ENCODE results near the gene MEGF6.

DNA sequence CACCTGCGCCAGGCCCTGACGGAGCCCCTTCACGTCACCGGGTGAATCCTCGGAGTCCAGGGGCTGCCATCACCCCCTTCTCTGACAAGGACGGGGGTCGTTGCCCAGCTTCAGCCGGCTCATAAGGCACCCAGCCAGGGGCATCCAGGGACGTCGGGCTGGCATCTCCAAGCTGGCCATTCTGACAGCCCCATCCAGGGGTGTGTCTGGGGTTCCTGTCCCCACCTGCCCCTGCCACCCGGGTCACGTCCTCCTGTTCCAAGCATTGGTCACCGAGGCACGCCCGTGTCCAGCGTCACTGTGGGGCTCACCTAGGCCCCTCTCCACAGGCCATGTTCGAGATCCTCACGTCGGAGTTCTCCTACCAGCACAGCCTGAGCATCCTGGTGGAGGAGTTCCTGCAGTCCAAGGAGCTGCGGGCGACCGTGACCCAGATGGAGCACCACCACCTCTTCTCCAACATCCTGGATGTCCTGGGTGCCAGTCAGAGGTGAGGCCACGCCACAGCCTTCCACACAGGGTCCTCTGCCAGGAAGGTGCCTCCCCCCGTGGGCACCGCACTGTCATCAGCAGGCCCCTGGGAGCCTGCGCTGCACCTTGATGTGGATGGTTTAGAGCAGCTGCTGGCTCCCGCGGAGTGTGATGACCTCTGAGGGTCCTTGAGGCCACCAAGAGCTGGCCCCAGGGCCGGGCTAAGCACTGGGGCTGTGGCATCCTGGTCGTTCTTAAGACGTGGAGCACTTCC is 142.0 kb downstream of the MEGF6 start:
- TF ChIP-seq CTCF (IDR thresholded peaks at IDR 0.05) = no peak
- no peak for TF ChIP-seq POLR2A (IDR thresholded peaks at IDR 0.05)

All from adrenal gland (tissue), 5 donors.